GM12891 (cell line): ENCODE measurements around the gene NACAD.

Source experiments
- POLR2A ChIP-seq: IDR thresholded peaks from 2 replicates; pipeline ENCODE4 v1.6.1; 2011; ENCODE audit warnings: low read depth, low read length, control low read depth
- POLR2AphosphoS5 ChIP-seq: IDR thresholded peaks from 2 replicates; pipeline ENCODE4 v1.6.1; 2011; ENCODE audit warnings: low read depth, low read length, control low read depth
- SPI1 ChIP-seq: IDR thresholded peaks from 2 replicates; pipeline ENCODE4 v1.6.1; 2011; ENCODE audit warnings: low read depth, low read length, control low read depth

- TF ChIP-seq POLR2A (no peak), SPI1 (no peak), POLR2AphosphoS5 (no peak)
These were observed 36.6 kb upstream of the NACAD start for GRCh38 chr7:45125193-45125904.
